GM12875 (cell line): Measurements from ENCODE around the gene ASCL5.

Experiments
- H3K4me3 ChIP-seq: one replicate; pipeline ENCODE4 v1.5.1; 2011; ENCODE audit warnings: low read depth, low read length, control low read depth
- TF ChIP-seq, protein P1 (sequence below): IDR thresholded peaks from 2 replicates; pipeline ENCODE4 v1.5.1; 2011; ENCODE audit warnings: low read depth, mild to moderate bottlenecking, control low read depth, inconsistent platforms, low read length, moderate library complexity, borderline replicate concordance; ENCODE audit not compliant: insufficient read depth

Gene ASCL5

DNA sequence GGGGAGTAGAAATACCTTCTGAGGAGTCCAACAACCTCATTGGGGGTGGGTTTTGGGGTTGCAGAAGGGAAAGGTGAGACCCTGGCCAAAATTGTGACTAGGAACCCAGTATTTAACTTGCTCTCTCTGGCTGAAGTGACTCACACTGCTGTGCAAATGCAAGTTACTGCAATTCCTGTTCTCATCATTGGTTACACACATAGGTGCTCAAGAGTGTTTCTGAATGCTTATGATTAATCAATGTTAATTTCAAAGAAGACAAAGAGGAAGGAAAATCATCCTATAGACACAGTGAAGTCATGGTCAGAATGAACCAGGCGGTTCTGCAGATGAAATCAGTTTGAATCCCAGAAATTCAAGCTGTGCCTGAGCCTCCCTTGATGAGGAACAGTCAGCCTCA, 3.1 kb downstream of the ASCL5 start:
- TF ChIP-seq, protein P1, sequence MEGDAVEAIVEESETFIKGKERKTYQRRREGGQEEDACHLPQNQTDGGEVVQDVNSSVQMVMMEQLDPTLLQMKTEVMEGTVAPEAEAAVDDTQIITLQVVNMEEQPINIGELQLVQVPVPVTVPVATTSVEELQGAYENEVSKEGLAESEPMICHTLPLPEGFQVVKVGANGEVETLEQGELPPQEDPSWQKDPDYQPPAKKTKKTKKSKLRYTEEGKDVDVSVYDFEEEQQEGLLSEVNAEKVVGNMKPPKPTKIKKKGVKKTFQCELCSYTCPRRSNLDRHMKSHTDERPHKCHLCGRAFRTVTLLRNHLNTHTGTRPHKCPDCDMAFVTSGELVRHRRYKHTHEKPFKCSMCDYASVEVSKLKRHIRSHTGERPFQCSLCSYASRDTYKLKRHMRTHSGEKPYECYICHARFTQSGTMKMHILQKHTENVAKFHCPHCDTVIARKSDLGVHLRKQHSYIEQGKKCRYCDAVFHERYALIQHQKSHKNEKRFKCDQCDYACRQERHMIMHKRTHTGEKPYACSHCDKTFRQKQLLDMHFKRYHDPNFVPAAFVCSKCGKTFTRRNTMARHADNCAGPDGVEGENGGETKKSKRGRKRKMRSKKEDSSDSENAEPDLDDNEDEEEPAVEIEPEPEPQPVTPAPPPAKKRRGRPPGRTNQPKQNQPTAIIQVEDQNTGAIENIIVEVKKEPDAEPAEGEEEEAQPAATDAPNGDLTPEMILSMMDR = no peak
- H3K4me3 ChIP-seq = no peak overlapping the region

DNA sequence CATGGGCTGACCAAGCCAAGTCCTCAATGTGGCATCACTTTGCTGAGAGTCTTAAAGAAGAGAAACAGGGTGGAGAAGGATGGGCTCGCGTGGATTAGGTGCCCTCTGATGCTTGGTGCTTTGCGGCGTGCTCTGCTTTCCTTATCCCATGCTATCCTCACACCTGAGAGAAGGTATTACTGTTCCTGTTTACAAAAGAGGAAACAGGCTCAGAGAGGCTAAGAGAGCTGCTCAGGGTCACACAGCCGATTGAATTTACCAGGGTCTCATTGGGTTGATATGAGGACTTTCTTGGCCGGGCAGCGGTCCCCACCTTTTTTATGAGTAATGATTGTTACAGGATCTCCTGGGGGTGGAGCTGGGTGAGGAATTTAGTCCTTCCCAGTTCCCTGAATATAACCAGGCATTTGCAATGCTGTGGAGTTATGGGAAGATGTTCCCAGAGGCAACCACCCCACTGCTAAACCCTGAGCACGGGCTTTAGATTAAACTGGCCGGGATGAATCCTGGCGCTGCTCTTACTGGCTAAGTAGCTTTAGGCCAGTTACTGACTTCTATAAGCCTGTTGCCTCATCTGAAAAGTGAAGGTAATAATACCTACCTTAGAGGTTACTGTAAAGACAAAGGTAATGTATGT, 4.5 kb downstream of the ASCL5 start:
- TF ChIP-seq, protein P1 = no peak
- H3K4me3 ChIP-seq = no peak overlapping the region

DNA sequence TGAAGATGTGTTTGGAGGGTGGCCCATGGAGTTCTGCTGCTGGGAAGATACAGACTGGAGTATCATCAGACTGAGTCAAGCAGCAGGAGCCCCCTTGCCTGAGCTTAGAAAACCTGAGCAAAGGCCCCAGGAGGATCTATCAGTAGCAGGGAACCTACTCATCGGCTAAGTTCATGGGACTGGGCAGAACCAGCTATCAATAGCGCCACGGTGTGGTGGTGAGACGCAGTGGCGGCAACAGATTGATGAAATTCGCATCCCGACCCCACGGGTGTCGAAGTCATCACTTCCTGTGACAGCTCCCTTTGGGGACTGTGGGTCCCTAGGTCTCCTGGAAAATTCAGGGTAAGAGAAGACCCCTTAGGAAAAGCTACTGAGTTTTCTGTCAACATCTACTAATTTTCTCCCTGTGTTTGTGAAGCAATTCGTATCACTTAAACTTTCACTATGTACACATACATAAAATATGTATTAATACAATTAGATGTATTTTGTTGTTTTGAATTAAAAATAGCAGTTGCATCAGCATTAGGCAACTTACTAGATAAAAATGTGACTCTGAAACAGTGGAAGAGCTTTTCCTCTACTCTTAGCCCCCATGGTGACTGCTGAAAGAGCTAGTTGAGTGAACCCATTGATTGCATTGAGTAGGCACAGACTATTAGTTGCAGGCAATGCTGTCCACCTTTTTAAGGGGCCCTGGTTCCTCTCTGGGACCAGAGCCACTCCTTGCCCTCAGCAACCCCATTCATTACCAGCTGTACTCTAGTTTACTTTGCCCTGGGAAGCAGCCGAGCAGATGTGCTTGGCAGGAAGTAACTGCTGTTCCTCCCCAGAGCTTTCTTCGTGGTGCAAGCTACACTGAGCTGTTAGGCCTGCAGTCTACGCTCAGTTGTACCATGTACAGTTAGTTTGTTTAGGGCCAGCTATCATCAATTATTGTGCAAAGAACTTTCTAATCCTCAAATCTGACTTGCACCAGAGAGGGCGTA, 7.5 kb downstream of the ASCL5 start:
- TF ChIP-seq, protein P1 = peak; percentile 82

DNA sequence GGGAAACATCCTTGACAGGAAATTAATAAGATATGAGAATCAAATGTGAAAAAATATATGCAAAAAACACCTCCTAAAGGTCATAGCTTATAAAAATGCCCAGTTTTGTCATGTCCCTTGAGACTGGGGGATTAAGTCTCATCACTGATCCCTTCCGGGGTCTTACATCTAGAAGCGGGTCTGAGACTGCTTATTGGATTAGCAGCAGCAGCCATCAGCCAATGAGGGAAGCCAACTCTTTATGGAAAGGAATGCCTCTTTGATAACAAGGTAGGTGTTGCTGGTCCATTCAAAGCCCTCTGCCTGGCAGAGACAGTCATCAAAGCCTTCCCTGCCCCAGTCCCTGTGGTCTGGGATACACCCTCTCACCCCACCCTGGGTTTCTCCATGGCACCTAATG, 10.9 kb downstream of the ASCL5 start:
- H3K4me3 ChIP-seq = no peak overlapping the region
- TF ChIP-seq, protein P1 = no peak

More for the DNA sequence above, 7.5 kb downstream of the ASCL5 start:
- H3K4me3 ChIP-seq = no peak overlapping the region

DNA sequence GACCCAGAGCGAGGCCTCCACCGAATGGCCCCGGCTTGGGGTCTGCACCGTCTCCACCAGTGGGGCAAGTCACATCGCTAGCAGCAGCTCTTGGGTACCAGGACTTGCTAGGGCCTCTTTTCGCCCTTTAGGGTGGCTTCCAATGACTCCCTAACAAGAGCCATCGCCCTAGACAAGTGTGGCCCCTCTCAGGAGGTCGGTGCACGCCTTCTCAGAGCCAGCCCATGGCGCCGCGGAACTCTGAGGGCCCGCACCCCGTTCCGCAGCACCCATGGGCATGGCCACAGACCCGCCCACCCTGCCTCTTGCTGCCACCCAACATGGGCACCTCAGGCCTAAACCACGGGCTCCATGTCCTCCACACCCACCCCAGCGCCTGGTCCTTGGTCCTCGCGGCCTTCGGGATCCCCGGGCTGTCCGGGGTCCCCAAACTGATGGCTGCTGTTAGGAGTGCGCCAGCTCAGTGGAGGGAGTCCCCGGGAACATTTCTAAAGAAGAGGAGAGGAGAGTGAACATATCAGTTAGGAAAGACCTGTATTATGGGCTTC, 11.5 kb downstream of the ASCL5 start:
- TF ChIP-seq, protein P1 = no peak
- H3K4me3 ChIP-seq = no peak overlapping the region

DNA sequence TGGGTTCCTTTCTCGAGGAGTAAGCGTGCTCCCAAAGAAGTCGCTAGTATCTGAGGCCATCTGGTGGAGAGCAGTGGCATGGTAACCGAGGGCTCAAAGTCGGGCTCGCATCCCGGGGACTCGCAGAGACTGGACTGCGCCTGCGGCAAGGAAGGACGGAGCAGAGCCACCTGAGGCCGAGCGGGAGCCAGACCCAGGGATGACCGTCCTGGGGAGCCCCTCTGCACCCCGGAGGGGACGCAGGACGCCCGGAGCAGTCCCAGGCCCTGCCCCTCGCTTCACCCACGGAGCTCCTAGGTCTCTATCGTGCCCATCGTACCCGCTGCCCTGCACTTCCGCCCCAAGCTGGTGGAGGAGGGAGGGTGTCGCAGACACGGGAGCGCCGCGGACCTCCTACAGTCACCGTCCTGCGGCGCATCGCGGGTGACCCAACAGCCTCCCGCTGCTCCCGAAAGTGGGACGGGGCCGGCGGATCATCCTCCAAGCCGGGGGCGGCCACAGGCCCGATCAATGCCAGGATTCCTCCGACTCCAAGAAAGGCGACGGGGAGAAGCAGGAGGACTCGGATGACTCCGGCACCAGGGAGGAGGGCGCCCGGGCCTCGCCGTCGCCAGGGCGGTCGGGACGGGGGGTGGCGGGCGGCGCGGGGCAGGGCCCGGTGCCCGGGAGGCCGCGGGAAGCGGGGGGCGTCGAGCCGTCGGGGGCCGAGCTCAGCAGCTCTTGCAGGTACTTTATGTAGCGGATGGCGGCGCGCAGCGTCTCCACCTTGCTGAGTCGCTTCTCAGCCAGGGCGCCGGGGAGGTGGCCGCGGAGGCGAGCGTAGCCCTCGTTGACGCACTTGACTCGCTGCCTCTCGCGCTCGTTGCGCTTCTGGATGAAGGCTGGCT, 12.5 kb downstream of the ASCL5 start:
- TF ChIP-seq, protein P1 = peak; percentile 80
- peak overlapping the region; percentile 48 for H3K4me3 ChIP-seq
